ENCODE results near the gene CLIP1.

GRCh38 chr12:122368361-122369073, 54.0 kb downstream of the CLIP1 start:
- TF ChIP-seq, protein P1, sequence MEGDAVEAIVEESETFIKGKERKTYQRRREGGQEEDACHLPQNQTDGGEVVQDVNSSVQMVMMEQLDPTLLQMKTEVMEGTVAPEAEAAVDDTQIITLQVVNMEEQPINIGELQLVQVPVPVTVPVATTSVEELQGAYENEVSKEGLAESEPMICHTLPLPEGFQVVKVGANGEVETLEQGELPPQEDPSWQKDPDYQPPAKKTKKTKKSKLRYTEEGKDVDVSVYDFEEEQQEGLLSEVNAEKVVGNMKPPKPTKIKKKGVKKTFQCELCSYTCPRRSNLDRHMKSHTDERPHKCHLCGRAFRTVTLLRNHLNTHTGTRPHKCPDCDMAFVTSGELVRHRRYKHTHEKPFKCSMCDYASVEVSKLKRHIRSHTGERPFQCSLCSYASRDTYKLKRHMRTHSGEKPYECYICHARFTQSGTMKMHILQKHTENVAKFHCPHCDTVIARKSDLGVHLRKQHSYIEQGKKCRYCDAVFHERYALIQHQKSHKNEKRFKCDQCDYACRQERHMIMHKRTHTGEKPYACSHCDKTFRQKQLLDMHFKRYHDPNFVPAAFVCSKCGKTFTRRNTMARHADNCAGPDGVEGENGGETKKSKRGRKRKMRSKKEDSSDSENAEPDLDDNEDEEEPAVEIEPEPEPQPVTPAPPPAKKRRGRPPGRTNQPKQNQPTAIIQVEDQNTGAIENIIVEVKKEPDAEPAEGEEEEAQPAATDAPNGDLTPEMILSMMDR (IDR thresholded peaks at IDR 0.05): no peak
- TF ChIP-seq EZH2 (IDR thresholded peaks at IDR 0.05) (no peak), EZH2phosphoT487 (IDR thresholded peaks at IDR 0.05) (no peak)

Data from neural progenitor cell (in vitro differentiated cells).